GM21390 (cell line): Measurements from ENCODE around the gene NLK.
"Not testable (repeated sequence)": the region's sequence is repeated elsewhere in the genome, so short reads cannot be mapped to it uniquely, and the experiment has no call there.

ENCODE experiments used
- ATAC-seq: cut with Tn5 transposase; IDR thresholded peaks from one replicate; pipeline ENCODE4 v1.9.1; 2021; ENCODE audit not compliant: unreplicated experiment

NLK gene

DNA sequence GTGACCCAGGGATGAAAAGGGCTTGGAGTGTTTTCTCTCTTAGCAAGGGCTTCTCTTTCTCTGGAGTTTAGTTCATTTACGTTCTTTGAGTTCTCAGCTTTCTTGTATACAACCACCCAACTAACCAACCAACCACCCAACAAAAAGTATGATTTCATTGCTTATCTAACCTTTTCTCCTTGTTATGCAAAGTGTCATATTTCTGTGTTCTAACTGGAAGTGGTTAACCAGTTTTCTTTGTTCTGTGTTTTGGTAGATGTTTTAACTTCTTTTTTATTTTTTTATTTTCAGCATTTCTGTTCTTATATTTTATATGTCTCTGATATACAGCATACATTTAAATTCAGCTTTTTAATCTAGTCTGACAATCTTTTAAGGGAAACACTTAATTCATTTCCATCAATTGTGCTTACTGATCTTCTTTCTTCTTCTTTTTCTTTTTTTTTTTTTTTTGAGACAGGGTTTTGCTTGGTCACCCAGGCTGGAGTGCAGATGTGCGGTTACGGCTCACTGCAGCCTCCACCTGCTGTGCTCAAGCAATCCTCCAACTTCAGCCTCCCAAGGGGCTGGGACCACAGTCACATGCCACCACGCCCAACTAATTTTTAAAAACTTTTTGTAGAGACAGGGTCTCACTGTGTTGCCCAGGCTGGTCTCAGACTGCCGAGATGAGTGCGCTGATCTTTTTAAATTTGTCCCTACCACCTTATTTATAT lies 29.6 kb downstream of the NLK start:
- no peak for ATAC-seq

DNA sequence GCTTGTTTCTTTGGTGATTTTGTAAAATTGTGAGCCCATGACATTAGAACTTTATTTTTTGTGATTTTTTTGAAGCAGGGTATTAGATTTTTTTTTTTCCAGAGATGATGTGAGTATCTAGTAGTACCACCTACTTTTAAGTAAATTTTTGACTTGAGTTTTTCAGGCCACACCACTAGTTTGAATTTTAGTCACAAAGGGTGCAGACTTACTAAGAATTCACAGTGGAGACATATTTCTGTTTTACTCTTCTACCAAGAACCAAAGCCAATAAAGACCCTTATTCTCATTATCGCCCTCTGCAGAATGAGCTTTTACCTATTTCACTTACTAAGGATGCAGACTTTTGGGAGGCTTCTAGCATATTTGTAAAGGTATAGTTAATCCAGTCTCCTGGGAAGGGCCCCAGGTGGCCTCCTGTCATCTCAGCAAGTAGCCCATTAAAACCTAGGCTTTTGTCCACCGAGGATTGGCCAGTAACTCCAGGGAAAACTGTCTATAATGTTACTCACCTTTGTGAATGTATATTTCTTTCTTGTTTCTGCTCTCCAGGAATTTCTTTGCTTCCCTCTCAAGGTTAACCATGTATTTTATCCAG lies 30.6 kb downstream of the NLK start:
- no peak for ATAC-seq

DNA sequence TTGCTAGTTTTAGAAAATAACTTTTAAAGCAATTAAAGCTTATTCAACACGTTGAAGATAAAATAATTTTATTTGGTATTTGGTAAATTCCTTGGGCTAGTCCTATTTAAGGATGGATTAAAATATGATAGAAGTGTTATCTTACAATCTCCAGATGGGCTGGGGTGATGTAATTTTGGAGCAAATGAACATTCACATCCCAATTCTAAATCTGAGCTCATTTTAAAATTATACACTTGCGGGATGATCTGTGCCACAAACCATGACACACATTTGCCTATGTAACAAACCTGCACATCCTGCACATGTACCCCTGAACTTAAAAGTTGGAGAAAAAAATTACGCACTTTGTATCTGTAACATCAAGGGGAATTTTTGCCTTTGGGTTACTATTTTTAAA lies 31.5 kb downstream of the NLK start:
- no peak for ATAC-seq

DNA sequence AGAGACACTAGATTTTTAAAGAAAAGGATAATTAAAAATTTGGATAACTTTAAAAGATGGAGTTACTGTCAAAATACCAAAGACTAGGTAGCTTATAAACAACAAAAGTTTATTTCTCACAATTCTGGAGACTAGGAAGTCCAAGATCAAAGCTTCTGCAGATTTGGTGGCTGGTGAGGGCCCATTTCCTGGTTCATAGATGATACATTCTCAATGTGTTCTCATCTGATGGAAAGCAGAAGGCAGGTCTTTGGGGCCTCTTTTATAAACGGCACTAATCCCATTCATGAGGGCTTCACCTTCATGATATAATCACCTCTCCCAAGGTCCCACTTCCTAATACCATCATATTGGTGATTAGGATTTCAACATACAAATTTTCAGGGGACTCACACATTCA lies 33.7 kb downstream of the NLK start:
- no peak for ATAC-seq

DNA sequence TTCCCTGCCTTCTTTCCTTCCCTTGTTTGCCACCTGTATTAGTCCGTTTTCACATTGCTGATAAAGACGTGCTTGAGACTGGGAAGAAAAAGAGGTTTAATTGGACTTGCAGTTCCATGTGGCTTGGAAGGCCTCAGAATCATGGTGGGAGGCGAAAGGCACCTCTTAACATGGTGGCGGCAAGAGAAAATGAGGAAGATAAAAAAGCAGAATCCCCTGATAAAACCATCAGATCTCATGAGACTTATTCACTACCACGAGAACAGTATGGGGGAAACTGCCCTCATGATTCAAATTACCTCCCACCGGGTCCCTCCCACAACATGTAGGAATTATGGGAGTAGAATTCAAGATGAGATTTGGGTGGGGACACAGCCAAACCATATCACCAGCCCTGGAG lies 34.7 kb downstream of the NLK start:
- not testable (repeated sequence) for ATAC-seq

DNA sequence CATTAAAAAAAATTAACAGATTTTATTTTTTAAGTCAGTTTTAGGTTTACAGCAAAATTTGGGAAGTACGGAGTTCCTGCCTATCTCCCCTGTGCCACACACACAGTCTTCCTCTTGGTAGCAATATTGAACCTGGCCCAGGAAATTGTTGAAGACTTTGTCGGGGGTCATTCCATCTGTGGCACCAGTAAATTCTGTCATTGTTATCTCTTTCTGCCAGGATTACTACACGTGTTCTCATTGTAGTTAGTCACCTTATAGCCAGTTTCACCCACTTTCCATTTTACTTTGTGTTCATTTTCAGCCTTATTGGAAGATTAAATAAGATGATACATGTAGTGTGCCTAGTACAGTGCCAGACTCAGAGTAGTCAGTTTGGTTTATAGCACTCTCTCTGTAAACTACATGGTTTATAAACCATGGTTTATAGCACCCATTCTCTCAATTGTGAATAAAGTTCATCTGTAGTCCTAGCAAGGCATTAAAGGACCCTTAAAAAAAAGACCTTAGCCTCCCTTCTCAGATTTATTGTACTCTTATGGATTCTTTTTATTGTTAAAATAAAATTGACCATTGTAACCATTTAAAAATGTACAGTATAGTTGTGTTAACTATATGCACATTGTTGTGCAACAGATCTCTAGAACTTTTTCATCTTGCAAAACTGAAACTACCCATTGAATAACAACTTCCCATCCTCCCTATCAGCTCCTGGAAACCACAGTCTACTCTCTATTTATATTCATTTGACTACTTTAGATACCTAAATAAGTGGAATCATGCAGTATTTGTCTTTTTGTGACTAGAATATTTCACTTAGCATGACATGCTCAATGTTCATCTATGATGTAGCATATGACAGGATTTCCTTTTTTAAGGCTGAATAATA lies 36.1 kb downstream of the NLK start:
- ATAC-seq: no peak

DNA sequence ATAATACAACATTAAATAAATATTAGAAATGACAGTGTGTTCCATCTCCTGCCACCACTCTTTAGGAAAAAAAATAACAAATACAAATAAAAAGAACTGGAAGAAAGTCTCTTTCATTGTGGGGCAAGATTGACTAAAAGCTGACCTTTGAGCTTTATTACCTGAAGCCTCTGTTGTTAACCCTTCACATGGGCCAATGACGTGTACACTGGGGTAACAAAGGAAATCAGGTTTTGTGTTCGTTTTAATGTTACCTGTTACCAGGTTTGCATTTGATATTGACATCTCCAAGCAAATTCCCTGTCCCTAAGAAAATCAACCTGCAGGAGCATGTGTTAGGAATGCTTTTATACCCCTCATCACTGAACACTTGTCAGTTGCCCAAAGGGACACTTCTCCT lies 39.0 kb downstream of the NLK start:
- no peak for ATAC-seq

DNA sequence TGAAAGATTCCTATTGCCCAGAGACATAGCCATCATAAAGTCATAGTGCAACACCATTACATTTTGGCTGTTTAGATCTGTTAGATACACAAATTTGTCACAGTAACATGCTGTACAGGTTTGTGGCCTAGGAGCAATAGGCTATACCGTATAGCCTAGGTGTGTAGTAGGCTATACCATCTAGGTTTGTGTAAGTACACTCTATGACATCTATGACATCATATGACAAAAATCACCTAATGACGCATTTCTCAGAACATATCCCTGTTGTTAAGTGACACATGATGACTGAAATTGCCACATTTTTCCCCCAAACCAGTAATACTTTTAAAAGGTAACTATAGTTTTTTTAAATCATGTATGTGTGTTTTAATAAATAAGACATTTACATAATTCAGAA lies 43.3 kb downstream of the NLK start:
- no peak for ATAC-seq

DNA sequence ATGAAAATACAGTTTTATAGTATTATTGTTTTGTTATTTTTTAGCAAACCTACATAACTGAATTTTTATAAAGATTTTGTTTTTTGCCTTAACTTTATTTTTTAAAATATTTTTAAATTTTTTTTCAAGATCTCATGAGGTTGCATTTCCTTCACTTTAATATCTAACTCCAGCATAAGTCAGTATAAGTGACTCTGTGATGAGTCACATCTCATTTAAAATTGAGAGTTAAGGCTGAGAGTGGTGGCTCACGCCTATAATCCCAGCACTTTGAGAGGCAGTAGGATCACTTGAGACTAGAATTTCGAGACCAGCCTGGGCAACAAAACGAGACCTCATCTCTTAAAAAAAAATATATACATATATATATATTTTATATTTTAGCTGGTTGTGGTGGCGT lies 44.0 kb downstream of the NLK start:
- ATAC-seq: no peak

DNA sequence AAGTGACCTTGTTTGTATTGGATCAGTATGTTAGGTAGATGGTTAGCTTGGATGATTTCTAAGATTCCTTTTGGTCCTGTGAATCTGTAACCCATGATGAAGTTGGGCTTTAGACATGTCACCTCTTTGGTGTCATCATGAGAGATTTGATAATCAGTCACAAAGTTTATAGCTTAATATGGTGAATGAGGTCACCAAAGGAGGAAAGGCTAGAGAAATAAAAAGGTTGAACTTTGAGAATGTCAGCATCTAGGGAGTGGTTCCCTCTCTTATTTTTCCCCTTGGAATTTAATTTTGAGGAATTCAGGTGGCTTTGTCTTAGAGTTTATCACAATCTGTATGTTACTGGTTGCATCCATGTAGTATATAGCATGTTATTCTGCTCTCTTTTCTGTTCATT lies 45.3 kb downstream of the NLK start:
- no peak for ATAC-seq

DNA sequence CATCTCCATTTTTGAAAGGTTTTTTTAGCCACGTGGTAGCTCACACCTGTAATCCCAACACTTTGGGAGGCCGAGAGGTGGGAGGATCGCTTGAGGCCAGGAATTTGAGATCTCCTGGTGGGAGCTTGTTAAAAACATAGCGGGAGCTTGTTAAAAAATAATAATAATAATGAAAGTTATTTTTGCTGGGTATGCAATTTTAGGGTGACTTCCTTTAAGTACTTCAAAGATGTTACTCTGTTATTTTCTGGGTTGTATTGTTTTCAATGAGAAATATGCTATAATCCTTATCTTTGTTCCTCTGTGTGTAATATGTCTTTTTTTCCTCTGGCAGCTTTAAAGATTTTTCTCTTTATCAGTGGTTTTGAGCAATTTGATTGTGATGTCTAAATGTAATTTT lies 48.1 kb downstream of the NLK start:
- no peak for ATAC-seq

DNA sequence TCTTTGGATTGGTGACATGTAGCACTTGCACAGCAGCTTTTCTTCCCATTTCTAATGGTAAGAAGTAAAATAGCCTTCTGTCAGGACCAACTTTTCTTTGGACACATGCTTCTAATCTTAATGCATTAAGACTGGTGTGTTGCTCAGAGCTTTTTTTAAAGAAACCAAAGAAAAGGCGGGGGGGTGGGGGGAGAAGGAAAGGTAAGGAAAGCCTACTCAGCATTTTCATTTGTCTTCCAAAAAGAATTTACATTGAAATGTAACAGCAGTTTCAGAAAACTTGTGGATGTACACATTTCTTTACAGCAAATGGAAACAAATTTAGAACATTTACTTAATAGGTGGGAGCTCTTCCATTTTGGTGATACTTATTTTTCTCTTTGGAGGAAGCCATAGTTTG lies 49.6 kb downstream of the NLK start:
- ATAC-seq: no peak

DNA sequence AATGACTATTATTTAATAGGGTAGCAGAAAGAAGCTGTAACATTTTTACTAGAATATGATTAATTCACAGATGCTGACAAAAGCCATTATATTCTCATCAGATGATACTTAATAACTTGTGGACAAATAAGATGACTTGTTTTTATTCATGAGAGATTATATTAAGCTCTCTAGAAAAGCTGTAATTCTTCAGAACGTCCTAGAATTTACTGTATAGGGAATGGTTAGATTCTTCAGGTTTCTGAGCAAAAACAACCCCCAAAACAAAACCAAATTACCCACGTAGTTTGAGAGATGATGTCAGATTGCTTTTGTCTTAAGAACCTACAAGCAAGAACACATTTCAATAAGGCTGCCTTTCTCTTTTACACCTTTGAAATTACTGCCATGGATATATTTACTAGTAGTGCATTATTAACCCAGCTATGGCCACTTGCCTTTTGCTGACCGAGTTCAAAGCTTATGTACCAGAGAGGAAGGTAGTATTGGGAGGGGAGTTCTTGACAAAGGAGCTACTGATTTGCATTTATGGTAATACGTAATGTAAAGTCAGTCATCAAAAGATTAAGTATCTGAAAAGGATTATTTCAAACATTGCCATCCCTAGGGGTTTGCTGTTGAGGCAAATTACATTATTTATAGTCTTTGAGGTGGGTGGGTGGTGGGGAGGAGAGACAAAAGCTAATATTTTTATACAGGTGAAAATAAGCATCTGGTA lies 51.7 kb downstream of the NLK start:
- no peak for ATAC-seq

DNA sequence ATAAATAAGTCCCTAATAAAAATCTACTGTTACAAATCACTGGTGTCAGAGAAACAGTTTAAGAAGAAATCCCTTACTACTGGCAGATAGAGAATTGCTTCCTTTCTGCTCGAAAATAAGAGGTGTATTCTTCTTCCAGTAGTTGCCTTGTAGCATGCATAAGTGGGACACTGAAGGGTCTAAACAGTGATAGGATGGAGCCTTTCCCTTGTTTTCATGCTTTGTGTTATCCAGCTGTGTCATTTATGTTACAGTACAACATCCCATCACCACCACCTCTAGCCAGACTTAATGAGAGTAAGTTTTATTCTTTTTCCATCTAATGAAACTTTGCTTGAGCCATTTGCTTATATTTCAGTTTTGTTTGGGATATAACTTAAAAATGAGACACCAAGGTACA lies 54.3 kb downstream of the NLK start:
- no peak for ATAC-seq

DNA sequence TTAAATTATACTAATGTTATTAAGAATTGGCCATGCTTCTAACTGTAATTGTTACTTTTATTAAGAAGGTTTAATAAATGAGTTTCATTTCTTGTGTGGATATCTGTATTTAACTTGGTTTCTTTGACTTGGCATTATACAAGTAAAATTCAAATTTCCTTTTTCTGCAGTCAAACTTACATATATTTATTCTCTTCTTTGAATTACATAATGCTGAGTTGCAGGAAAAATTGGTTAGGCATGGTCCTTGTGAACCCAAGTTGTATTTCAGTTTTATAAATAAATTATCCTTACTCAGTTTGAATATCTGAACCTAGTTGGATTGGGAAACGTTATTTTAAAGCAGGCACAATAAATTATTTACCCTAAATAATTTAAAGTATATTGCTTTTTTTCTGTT lies 54.8 kb downstream of the NLK start:
- no peak for ATAC-seq

DNA sequence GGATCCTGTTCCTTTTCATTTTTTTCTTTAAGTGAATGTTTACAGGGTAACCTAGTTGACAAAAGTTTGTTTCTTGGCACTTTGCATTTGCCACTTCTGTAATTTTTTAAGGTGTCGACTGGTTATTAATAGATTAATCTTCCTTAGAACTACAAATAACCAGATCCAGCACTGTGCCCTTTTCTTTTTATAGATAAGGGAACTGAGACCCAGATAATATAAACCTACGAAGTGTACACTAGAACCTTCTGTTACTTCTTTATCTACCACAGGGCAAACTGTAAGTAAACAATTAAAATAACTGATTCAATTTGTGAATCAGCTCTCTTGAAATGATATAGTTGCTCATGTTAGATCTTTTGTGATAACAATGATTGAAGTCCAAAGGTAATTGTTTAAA lies 55.4 kb downstream of the NLK start:
- ATAC-seq: no peak

DNA sequence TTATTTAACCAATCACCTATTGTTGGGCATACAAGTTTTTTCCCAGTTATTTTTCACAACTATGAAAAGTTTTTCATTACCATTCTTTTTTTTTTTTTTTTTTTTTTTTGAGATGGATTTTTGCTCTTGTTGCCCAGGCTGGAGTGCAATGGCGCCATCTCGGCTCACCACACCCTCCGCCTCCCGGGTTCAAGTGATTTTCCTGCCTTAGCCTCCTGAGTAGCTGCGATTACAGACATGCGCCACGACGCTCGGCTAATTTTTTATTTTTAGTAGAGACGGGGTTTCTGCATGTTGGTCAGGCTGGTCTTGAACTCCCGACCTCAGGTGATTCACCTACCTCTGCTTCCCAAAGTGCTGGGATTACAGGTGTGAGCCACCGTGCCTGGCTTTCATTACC lies 56.1 kb downstream of the NLK start:
- not testable (repeated sequence) for ATAC-seq

DNA sequence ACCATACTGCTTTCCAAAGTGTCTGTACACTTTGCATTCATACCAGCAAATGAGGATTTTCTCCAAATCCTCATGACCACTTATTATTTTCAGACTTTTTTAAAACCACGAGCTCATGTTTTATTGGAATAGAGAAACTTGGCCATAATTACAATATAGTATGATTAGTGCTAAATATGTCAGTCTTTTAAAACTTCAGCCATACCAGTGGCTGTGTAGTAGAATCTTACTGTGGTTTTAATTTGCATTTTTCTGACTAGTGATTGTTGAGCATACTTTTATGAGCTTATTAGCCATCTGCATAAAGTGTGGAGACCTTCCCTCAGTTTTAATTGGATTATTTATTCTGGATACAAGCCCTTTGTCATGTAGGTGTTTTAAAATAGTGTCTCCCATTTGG lies 57.8 kb downstream of the NLK start:
- ATAC-seq: no peak

DNA sequence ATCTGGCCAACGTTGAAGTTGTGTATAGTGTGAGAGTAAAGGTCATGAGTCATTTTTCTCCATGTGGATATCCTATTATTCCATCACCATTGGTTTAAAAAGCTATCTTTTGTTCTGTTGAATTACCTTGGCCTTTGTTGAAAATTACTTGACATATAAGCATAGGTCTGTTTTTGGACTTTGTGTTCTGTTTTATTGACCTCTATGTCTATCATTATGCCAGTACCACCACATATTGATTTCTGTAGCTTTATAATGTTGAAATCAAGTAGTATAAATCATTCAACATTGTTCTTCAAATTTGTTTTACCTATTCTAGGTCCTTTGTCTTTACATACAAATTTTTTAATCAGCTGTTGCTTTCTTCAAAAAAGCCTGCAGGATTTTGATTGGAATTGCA lies 58.5 kb downstream of the NLK start:
- ATAC-seq: no peak

DNA sequence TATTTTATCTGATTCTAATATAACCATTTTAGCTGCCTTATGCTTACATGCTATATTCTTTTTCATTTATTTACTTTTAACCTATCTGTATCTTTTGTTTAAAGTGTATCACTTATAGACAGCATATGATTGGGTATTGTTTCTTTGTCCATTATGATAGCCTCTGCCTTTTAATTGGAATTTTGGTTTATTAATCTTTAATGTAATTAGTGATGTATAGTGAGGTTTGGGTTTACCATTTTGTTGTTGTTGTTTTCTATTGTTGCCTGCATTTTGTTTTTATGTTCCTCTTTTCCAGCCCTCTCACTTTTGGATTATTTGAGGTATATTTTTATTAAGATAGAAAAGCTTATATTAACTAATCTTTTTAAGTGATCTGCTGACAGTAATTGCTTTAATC lies 59.4 kb downstream of the NLK start:
- ATAC-seq: no peak

DNA sequence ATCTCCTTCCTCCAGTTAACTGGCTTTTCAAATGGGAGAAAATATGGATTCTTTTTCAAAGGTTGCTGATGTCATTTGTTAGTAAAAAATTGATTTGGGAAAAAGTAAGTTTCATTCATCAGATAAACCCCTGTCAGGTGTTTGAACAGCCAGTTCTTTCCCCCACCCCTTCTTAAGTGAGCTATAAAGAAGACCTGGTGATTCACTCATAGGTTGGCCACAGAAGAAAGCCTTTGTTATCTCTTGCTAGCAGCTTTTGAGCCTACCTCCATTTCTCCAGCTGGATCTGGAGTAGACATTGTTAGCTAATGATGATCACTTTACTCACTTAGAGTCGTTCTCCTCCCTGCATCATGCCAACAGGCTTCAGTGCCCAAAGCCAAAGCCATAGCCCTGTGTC lies 63.0 kb downstream of the NLK start:
- no peak for ATAC-seq

DNA sequence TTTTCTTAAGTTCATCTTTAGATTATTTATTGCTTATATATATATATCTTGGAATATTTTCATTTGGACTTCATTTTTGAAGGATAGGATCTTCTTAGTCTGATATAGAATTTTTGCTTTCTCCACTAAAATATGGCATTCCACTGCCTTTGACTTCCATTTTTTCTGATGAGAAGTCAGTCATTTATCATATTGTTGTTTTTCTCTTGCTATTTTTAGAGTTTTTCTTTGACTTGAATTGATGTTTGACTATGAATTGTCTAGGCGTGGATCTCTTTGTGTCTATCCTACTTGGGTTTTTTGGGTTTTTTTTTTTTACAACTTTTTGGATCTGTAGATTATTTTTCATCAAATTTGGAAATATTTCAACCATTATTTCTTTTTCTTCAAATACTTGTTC lies 67.7 kb downstream of the NLK start:
- no peak for ATAC-seq
